NCI-H146 treated with DMSO at 0.1 percent for 48 hours (cell line): Measurements from ENCODE around the gene NUP210.

Source experiments
- DNase-seq: peaks from one replicate; lab custom pipeline; 2025; ENCODE audit not compliant: unreplicated experiment; lab: John Stamatoyannopoulos, UW

The NUP210 gene

GRCh38 chr3:13296662-13297061, 123.5 kb downstream of the NUP210 start:
- DNase-seq, result no peak

- DNase-seq, result no peak
Measured at GRCh38 chr3:13294442-13295351, 125.4 kb downstream of the NUP210 start.

- no peak for DNase-seq
Measured at GRCh38 chr3:13292375-13292774, 127.7 kb downstream of the NUP210 start.

- no peak for DNase-seq
Measured at GRCh38 chr3:13290941-13291340, 129.2 kb downstream of the NUP210 start.

GRCh38 chr3:13289771-13290285, 130.3 kb downstream of the NUP210 start:
- DNase-seq, result no peak

- no peak for DNase-seq
Measured at GRCh38 chr3:13288732-13289718, 131.1 kb downstream of the NUP210 start.

GRCh38 chr3:13287833-13288232, 132.3 kb downstream of the NUP210 start:
- no peak for DNase-seq

- DNase-seq, result no peak
Measured at GRCh38 chr3:13286873-13287272, 133.2 kb downstream of the NUP210 start.

- DNase-seq, result no peak
Measured at GRCh38 chr3:13285007-13285567, 135.0 kb downstream of the NUP210 start.

GRCh38 chr3:13283877-13284264, 136.3 kb downstream of the NUP210 start:
- DNase-seq, result no peak

- no peak for DNase-seq
Measured at GRCh38 chr3:13282986-13283876, 136.9 kb downstream of the NUP210 start.

GRCh38 chr3:13282358-13282985, 137.7 kb downstream of the NUP210 start:
- no peak for DNase-seq

- DNase-seq, result no peak
Measured at GRCh38 chr3:13281507-13282357, 138.4 kb downstream of the NUP210 start.

- DNase-seq, result no peak
Measured at GRCh38 chr3:13280811-13281506, 139.2 kb downstream of the NUP210 start.

- DNase-seq, result no peak
Measured at GRCh38 chr3:13280122-13280790, 139.9 kb downstream of the NUP210 start.

GRCh38 chr3:13279532-13279910, 140.6 kb downstream of the NUP210 start:
- DNase-seq, result no peak

GRCh38 chr3:13278783-13279531, 141.2 kb downstream of the NUP210 start:
- DNase-seq, result no peak
